SK-N-SH (cell line): ENCODE data around the gene HRH3. TPM values are rescaled to one million over a fixed set of nuclear protein-coding genes. Genes with fewer than 3 reads are reported as not detected.

Experiments used
- CTCF ChIA-PET: fragments of 300-600, 350-600 bp; formaldehyde crosslinking; extraction: SDS; loops from one replicate; lab custom pipeline; 2021; lab: Yijun Ruan, JAX
- POLR2A ChIA-PET: fragments of 350-600 bp; sonication (Branson Sonifier 250); formaldehyde crosslinking; extraction: SDS; loops from one replicate; lab custom pipeline; 2020; ENCODE audit warnings: antibody characterized with exemption, inconsistent platforms; lab: Yijun Ruan, JAX
- DNase-seq: peaks from one replicate; pipeline ENCODE4 v3.0.0; 2012
- H2AFZ ChIP-seq: fragments of 200-600 bp; sonication (generic); 2 replicates; pipeline ENCODE4 v1.8.1; 2016; ENCODE audit warnings: antibody characterized with exemption, mild to moderate bottlenecking, low read depth
- H3F3A ChIP-seq: fragments of 200-600 bp; sonication (generic); replicated peaks from 2 replicates; pipeline ENCODE3; 2016; ENCODE audit warnings: antibody characterized with exemption, mild to moderate bottlenecking; ENCODE audit not compliant: insufficient read depth
- H3K27ac ChIP-seq, 2 experiments: fragments of 200-500 bp in 1 of 2; fragments of 200-600 bp in 1 of 2; sonication (Bioruptor generic) in 1 of 2; sonication (generic), shearing (Covaris generic) in 1 of 2; 2 replicates each; pipeline versions ENCODE4 v1.5.1 to v1.6.1; 2014 to 2016; ENCODE audit warnings: low read depth in 2 of 2, inconsistent platforms in 1 of 2, low read length in 1 of 2, mild to moderate bottlenecking in 1 of 2, mixed read lengths in 1 of 2
- H3K27me3 ChIP-seq: fragments of 200-600 bp; sonication (generic), shearing (Covaris generic); 2 replicates; pipeline ENCODE4 v1.6.1; 2016; ENCODE audit warnings: mixed run types; ENCODE audit not compliant: insufficient read depth
- H3K36me3 ChIP-seq, 2 experiments: fragments of 200-500 bp in 1 of 2; fragments of 200-600 bp in 1 of 2; sonication (Bioruptor generic) in 1 of 2; sonication (generic) in 1 of 2; replicated peaks in 1 of 2; 2 replicates each; pipeline versions ENCODE3 to v1.5.1; 2014 to 2016; ENCODE audit warnings: low read length in 1 of 2, mild to moderate bottlenecking in 1 of 2; ENCODE audit not compliant: insufficient read depth in 2 of 2, control insufficient read depth in 1 of 2
- H3K4me1 ChIP-seq, 2 experiments: fragments of 200-500 bp in 1 of 2; fragments of 200-600 bp in 1 of 2; sonication (Bioruptor generic) in 1 of 2; sonication (generic), shearing (Covaris generic) in 1 of 2; 2 replicates each; pipeline versions ENCODE4 v1.5.1 to v1.6.1; 2014 to 2016; ENCODE audit warnings: low read depth in 1 of 2, low read length in 1 of 2, mixed run types in 1 of 2; ENCODE audit not compliant: insufficient read depth in 2 of 2, control insufficient read depth in 1 of 2
- H3K4me2 ChIP-seq: fragments of 200-600 bp; sonication (generic), shearing (Covaris generic); 2 replicates; pipeline ENCODE4 v1.6.1; 2017; ENCODE audit warnings: mixed run types
- H3K4me3 ChIP-seq, 2 experiments: fragments of 200-500 bp in 1 of 2; fragments of 200-600 bp in 1 of 2; sonication (Bioruptor generic) in 1 of 2; sonication (generic), shearing (Covaris generic) in 1 of 2; 2 replicates each; pipeline versions ENCODE4 v1.5.1 to v1.8.1; 2014 to 2016; ENCODE audit warnings: low read depth in 2 of 2, inconsistent platforms in 1 of 2, low read length in 1 of 2, mild to moderate bottlenecking in 1 of 2, mixed read lengths in 1 of 2, moderate library complexity in 1 of 2
- H3K79me2 ChIP-seq: fragments of 200-600 bp; sonication (generic); 2 replicates; pipeline ENCODE4 v1.8.1; 2017; ENCODE audit warnings: mild to moderate bottlenecking; ENCODE audit not compliant: insufficient read depth
- H3K9ac ChIP-seq: fragments of 200-600 bp; sonication (generic); 2 replicates; pipeline ENCODE4 v1.6.1; 2017; ENCODE audit warnings: mixed run types
- H3K9me2 ChIP-seq: fragments of 200-600 bp; sonication (generic); 2 replicates; pipeline ENCODE4 v1.6.1; 2017; ENCODE audit warnings: mixed run types
- H3K9me3 ChIP-seq: fragments of 200-600 bp; sonication (generic); 2 replicates; pipeline ENCODE4 v1.6.1; 2017; ENCODE audit warnings: mixed run types, mild to moderate bottlenecking, moderate library complexity
- H4K20me1 ChIP-seq: fragments of 200-600 bp; sonication (generic); 2 replicates; pipeline ENCODE4 v1.6.1; 2017; ENCODE audit warnings: mild to moderate bottlenecking, mixed run types; ENCODE audit not compliant: insufficient read depth
- CHD2 ChIP-seq: fragments of 150-350 bp; IDR thresholded peaks from 2 replicates; pipeline ENCODE4 v1.6.1; 2018; ENCODE audit warnings: low read length; ENCODE audit not compliant: partially characterized antibody
- CTCF ChIP-seq: fragments of 200-600 bp; sonication (generic); IDR thresholded peaks from 2 replicates; pipeline ENCODE4 v1.6.1; 2017; ENCODE audit warnings: antibody characterized with exemption, mild to moderate bottlenecking, moderate library complexity
- ELF1 ChIP-seq: IDR thresholded peaks from 2 replicates; pipeline ENCODE4 v1.4.0; 2012
- EP300 ChIP-seq, 2 experiments: IDR thresholded peaks; 2 replicates each; pipeline versions ENCODE4 v1.4.0 to v1.6.1; 2012; ENCODE audit warnings: borderline replicate concordance in 1 of 2, low read depth in 1 of 2, low read length in 1 of 2
- FOXJ3 ChIP-seq: sonication (generic); formaldehyde crosslinking; IDR thresholded peaks from 2 replicates; pipeline ENCODE4 v1.5.1; 2020; ENCODE audit warnings: mild to moderate bottlenecking, missing genetic modification reagents
- FOXM1 ChIP-seq: IDR thresholded peaks from 2 replicates; pipeline ENCODE4 v1.4.0; 2012; ENCODE audit warnings: low read depth, mild to moderate bottlenecking
- GATA2 ChIP-seq: sonication (generic); formaldehyde crosslinking; IDR thresholded peaks from 2 replicates; pipeline ENCODE4 v1.5.0; 2020; ENCODE audit warnings: mild to moderate bottlenecking, missing genetic modification reagents
- MAX ChIP-seq: IDR thresholded peaks from 2 replicates; pipeline ENCODE4 v1.4.0; 2012; ENCODE audit warnings: low read depth
- MXI1 ChIP-seq: IDR thresholded peaks from 2 replicates; pipeline ENCODE4 v1.6.1; 2012; ENCODE audit warnings: mild to moderate bottlenecking, low read depth, low read length, improper control_type of control experiment
- NRF1 ChIP-seq: IDR thresholded peaks from 2 replicates; pipeline ENCODE4 v1.6.1; 2012; ENCODE audit warnings: low read depth, mild to moderate bottlenecking, low read length
- RCOR1 ChIP-seq: fragments of 150-350 bp; IDR thresholded peaks from 2 replicates; pipeline ENCODE4 v1.6.1; 2017; ENCODE audit warnings: antibody characterized with exemption, low read length
- REST ChIP-seq: IDR thresholded peaks from 2 replicates; pipeline ENCODE4 v1.6.1; 2012; ENCODE audit warnings: mild to moderate bottlenecking, low read depth, low read length, moderate library complexity
- SIN3A ChIP-seq: IDR thresholded peaks from 2 replicates; pipeline ENCODE4 v1.6.1; 2012; ENCODE audit warnings: low read depth, mild to moderate bottlenecking, low read length, moderate library complexity, borderline replicate concordance
- TCF12 ChIP-seq: IDR thresholded peaks from 2 replicates; pipeline ENCODE4 v1.4.0; 2012
- TEAD4 ChIP-seq: IDR thresholded peaks from 2 replicates; pipeline ENCODE4 v1.4.0; 2012; ENCODE audit warnings: mild to moderate bottlenecking, borderline replicate concordance; ENCODE audit not compliant: insufficient read depth
- USF2 ChIP-seq: fragments of 150-350 bp; IDR thresholded peaks from 2 replicates; pipeline ENCODE4 v1.6.1; 2017; ENCODE audit warnings: antibody characterized with exemption, low read length, low read depth, borderline replicate concordance
- ZBTB33 ChIP-seq: IDR thresholded peaks from 2 replicates; pipeline ENCODE4 v1.4.0; 2012; ENCODE audit warnings: low read depth, borderline replicate concordance
- WGBS: methylation state at CpG from one replicate; pipeline ENCODE4 v1.1.6; 2017; ENCODE audit warnings: low lambda C conversion rate; 5-methylcytosine and 5-hydroxymethylcytosine counted together
- polyA plus RNA-seq, 3 experiments: library from polyadenylated mRNA; depleted of rRNA; stranded (reverse); fragments of >200 nt; gene quantifications; 2 replicates each; pipeline ENCODE4 v1.2.3, GENCODE V29; 2012

Gene HRH3
- polyA plus RNA-seq, 1 of the 3 experiments (the other 2 are of a cell fraction), result 0.02 TPM

GRCh38 chr20:62269378-62269777 is 49.3 kb upstream of the HRH3 start:
- Histone ChIP-seq H3K79me2 (no peaks in the 10 kb centered on the region), H3K4me2 (no peak overlapping the region), H3K9me3 (no peaks in the 10 kb centered on the region), H4K20me1 (no peaks in the 10 kb centered on the region), H2AFZ (no peak overlapping the region), H3K27me3 (no peaks in the 10 kb centered on the region), H3K9me2 (no peaks in the 10 kb centered on the region), H3K36me3 (peaks cover 22 to 29% of the 10 kb centered on the region in 2 experiments), H3K9ac (no peak overlapping the region), H3K27ac (no peak overlapping the region), H3K4me1 (no peaks in the 10 kb centered on the region; a peak in 1 of 4 replicates), H3F3A (no peaks in the 10 kb centered on the region), H3K4me3 (no peak overlapping the region)
- DNase-seq, result no peak
- TF ChIP-seq ELF1, result no peak
- TF ChIP-seq CHD2, result no peak
- TF ChIP-seq MXI1, result no peak
- TF ChIP-seq RCOR1, result no peak
- no peak for TF ChIP-seq GATA2 (CRISPR knock-in tag)
- TF ChIP-seq FOXM1, result no peak
- no peak for TF ChIP-seq MAX
- CTCF ChIA-PET, result no interaction called here
- POLR2A ChIA-PET, result no interaction called here
- WGBS, result 92% methylated on average over 14 of the region's 14 CpGs

GRCh38 chr20:62268228-62268900 is 48.3 kb upstream of the HRH3 start:
- H3K9me3 ChIP-seq, result no peaks in the 10 kb centered on the region
- no peaks in the 10 kb centered on the region for H4K20me1 ChIP-seq
- no peaks in the 10 kb centered on the region for H3K27me3 ChIP-seq
- no peaks in the 10 kb centered on the region for H3K79me2 ChIP-seq
- no peaks in the 10 kb centered on the region for H3K9me2 ChIP-seq
- no peak overlapping the region for H3K4me2 ChIP-seq
- H3F3A ChIP-seq, result no peaks in the 10 kb centered on the region
- CTCF ChIA-PET, result no interaction called here
- H2AFZ ChIP-seq, result no peak overlapping the region
- POLR2A ChIA-PET, result no interaction called here
- no peak overlapping the region for H3K9ac ChIP-seq
- WGBS, result 81% methylated on average over 7 of the region's 7 CpGs
- H3K4me1 ChIP-seq, result no peaks in the 10 kb centered on the region
- H3K27ac ChIP-seq, result no peak overlapping the region
- H3K4me3 ChIP-seq, result no peak overlapping the region
- DNase-seq, result no peak
- peaks cover 20 to 32% of the 10 kb centered on the region in 2 experiments for H3K36me3 ChIP-seq
- TF ChIP-seq TCF12 (no peak), FOXJ3 (no peak), MAX (no peak), USF2 (no peak), ZBTB33 (no peak), EP300 (IDR thresholded peaks at IDR 0.05; ENCODE audit: borderline replicate concordance in 1 of 2, low read depth in 1 of 2, low read length in 1 of 2) (no peak), NRF1 (no peak), FOXM1 (no peak), CTCF (no peak), CHD2 (no peak), TEAD4 (no peak), REST (no peak), ELF1 (no peak), RCOR1 (no peak), SIN3A (no peak)
